ENCODE measurements around the gene TMCC1.

The TMCC1 gene

GRCh38 chr3:129867506-129868124, 25.9 kb downstream of the TMCC1 start:
- ATAC-seq, result no peak
- TF ChIP-seq ZFP3 (CRISPR knock-in tag; IDR thresholded peaks at IDR 0.05), result no peak
- TF ChIP-seq CREB5 (CRISPR knock-in tag; IDR thresholded peaks at IDR 0.05; ENCODE audit: low read depth), result no peak
- TF ChIP-seq PPARA (CRISPR knock-in tag; IDR thresholded peaks at IDR 0.05; ENCODE audit: borderline replicate concordance), result no peak
- no peak for TF ChIP-seq BACH2 (CRISPR knock-in tag; IDR thresholded peaks at IDR 0.05; ENCODE audit: borderline replicate concordance)
- TF ChIP-seq RARB (CRISPR knock-in tag; IDR thresholded peaks at IDR 0.05), result no peak
- no peak for TF ChIP-seq ZC3H10 (CRISPR knock-in tag; IDR thresholded peaks at IDR 0.05)
- no peak for TF ChIP-seq ZFP30 (CRISPR knock-in tag; IDR thresholded peaks at IDR 0.05)
- no peak for TF ChIP-seq SNAI2 (CRISPR knock-in tag; IDR thresholded peaks at IDR 0.05)
- TF ChIP-seq GLIS3 (CRISPR knock-in tag; IDR thresholded peaks at IDR 0.05), result no peak
- no peak for TF ChIP-seq ESRRG (CRISPR knock-in tag; IDR thresholded peaks at IDR 0.05)
- TF ChIP-seq ZNF70 (CRISPR knock-in tag; IDR thresholded peaks at IDR 0.05), result no peak
- no peak for TF ChIP-seq PATZ1 (CRISPR knock-in tag; IDR thresholded peaks at IDR 0.05; ENCODE audit: borderline replicate concordance)

- TF ChIP-seq CREB5 (CRISPR knock-in tag; IDR thresholded peaks at IDR 0.05; ENCODE audit: low read depth), result no peak
- TF ChIP-seq TSHZ2 (CRISPR knock-in tag; IDR thresholded peaks at IDR 0.05), result no peak
- no peak for TF ChIP-seq SNAI2 (CRISPR knock-in tag; IDR thresholded peaks at IDR 0.05)
- no peak for TF ChIP-seq CSRNP3 (CRISPR knock-in tag; IDR thresholded peaks at IDR 0.05)
- TF ChIP-seq PPARA (CRISPR knock-in tag; IDR thresholded peaks at IDR 0.05; ENCODE audit: borderline replicate concordance), result no peak
- TF ChIP-seq ARNTL (CRISPR knock-in tag; IDR thresholded peaks at IDR 0.05; ENCODE audit: borderline replicate concordance, low read depth), result no peak
- no peak for TF ChIP-seq PATZ1 (CRISPR knock-in tag; IDR thresholded peaks at IDR 0.05; ENCODE audit: borderline replicate concordance)
- no peak for TF ChIP-seq ZNF70 (CRISPR knock-in tag; IDR thresholded peaks at IDR 0.05)
- no peak for TF ChIP-seq BACH2 (CRISPR knock-in tag; IDR thresholded peaks at IDR 0.05; ENCODE audit: borderline replicate concordance)
- no peak for TF ChIP-seq ISL1 (CRISPR knock-in tag; IDR thresholded peaks at IDR 0.05)
- no peak for TF ChIP-seq ZNF8 (CRISPR knock-in tag; IDR thresholded peaks at IDR 0.05)
- no peak for TF ChIP-seq ZNF565 (CRISPR knock-in tag; conservative IDR thresholded peaks at IDR 0.05; ENCODE audit: low read depth)
- TF ChIP-seq ZC3H10 (CRISPR knock-in tag; IDR thresholded peaks at IDR 0.05), result no peak
- ATAC-seq, result no peak
Observed at GRCh38 chr3:129865806-129866205, 27.7 kb downstream of the TMCC1 start.

- no peak for ATAC-seq
- no peak for TF ChIP-seq BACH2 (CRISPR knock-in tag; IDR thresholded peaks at IDR 0.05; ENCODE audit: borderline replicate concordance)
- TF ChIP-seq ZNF70 (CRISPR knock-in tag; IDR thresholded peaks at IDR 0.05), result no peak
- no peak for TF ChIP-seq CSDC2 (CRISPR knock-in tag; IDR thresholded peaks at IDR 0.05)
- no peak for TF ChIP-seq TSHZ2 (CRISPR knock-in tag; IDR thresholded peaks at IDR 0.05)
- no peak for TF ChIP-seq ZC3H10 (CRISPR knock-in tag; IDR thresholded peaks at IDR 0.05)
- no peak for TF ChIP-seq ZFP30 (CRISPR knock-in tag; IDR thresholded peaks at IDR 0.05)
- TF ChIP-seq TCF4 (CRISPR knock-in tag; IDR thresholded peaks at IDR 0.05; ENCODE audit: borderline replicate concordance), result no peak
- TF ChIP-seq SNAI2 (CRISPR knock-in tag; IDR thresholded peaks at IDR 0.05), result no peak
- TF ChIP-seq TOX (CRISPR knock-in tag; IDR thresholded peaks at IDR 0.05; ENCODE audit: borderline replicate concordance), result no peak
- no peak for TF ChIP-seq OSR1 (CRISPR knock-in tag; IDR thresholded peaks at IDR 0.05)
- no peak for TF ChIP-seq ZNF565 (CRISPR knock-in tag; conservative IDR thresholded peaks at IDR 0.05; ENCODE audit: low read depth)
Observed at GRCh38 chr3:129864519-129864918, 29.0 kb downstream of the TMCC1 start.
